K562 (cell line): ENCODE data around the gene ZFYVE28.

Source experiments
- EWSR1 ChIP-seq: fragments of 450-650 bp; IDR thresholded peaks from 2 replicates; pipeline ENCODE4 v1.6.1; 2018; ENCODE audit warnings: borderline replicate concordance, mild to moderate bottlenecking, low read depth, moderate library complexity; ENCODE audit not compliant: partially characterized antibody
- KLF13 ChIP-seq: fragments of 450-650 bp; IDR thresholded peaks from 2 replicates; pipeline ENCODE4 v1.6.1; 2016; ENCODE audit warnings: missing genetic modification characterization, low read depth, mild to moderate bottlenecking, missing compliant biosample characterization, moderate library complexity, borderline replicate concordance
- MAFG ChIP-seq: fragments of 450-650 bp; conservative IDR thresholded peaks from 2 replicates; pipeline ENCODE4 v1.6.1; 2016; ENCODE audit warnings: missing genetic modification characterization, missing compliant biosample characterization
- MXI1 ChIP-seq: IDR thresholded peaks from 2 replicates; pipeline ENCODE4 v1.6.1; 2011; ENCODE audit warnings: low read depth, mild to moderate bottlenecking, improper control_type of control experiment, low read length
- NCOR1 ChIP-seq: fragments of 450-650 bp; IDR thresholded peaks from 2 replicates; pipeline ENCODE4 v1.6.1; 2016; ENCODE audit warnings: mild to moderate bottlenecking, moderate library complexity
- STAG1 ChIP-seq: sonication (generic); formaldehyde crosslinking; IDR thresholded peaks from 2 replicates; pipeline ENCODE4 v1.5.0; 2020; ENCODE audit warnings: missing genetic modification reagents, borderline replicate concordance
- TEAD1 ChIP-seq, 2 experiments: fragments of 450-650 bp in 1 of 2; sonication (generic) in 1 of 2; formaldehyde crosslinking; IDR thresholded peaks; 2 replicates each; pipeline versions ENCODE4 v1.4.0 to v1.8.0; 2020 to 2022; ENCODE audit warnings: mild to moderate bottlenecking in 2 of 2, missing genetic modification reagents in 1 of 2
- TF ChIP-seq, protein P1 (sequence below), 3 experiments: IDR thresholded peaks in 2 of 3; conservative IDR thresholded peaks in 1 of 3; 2 replicates each; pipeline ENCODE4 v1.5.1; 2011 to 2012; ENCODE audit warnings: low read length in 3 of 3, mild to moderate bottlenecking in 3 of 3, control low read depth in 2 of 3, improper control_type of control experiment in 1 of 3, inconsistent platforms in 1 of 3, low read depth in 1 of 3, mixed read lengths in 1 of 3, moderate library complexity in 1 of 3; ENCODE audit not compliant: insufficient read depth in 2 of 3
- TF ChIP-seq, protein P2 (sequence below): IDR thresholded peaks from 2 replicates; pipeline ENCODE4 v1.6.1; 2016; ENCODE audit warnings: missing genetic modification characterization, missing compliant biosample characterization

DNA sequence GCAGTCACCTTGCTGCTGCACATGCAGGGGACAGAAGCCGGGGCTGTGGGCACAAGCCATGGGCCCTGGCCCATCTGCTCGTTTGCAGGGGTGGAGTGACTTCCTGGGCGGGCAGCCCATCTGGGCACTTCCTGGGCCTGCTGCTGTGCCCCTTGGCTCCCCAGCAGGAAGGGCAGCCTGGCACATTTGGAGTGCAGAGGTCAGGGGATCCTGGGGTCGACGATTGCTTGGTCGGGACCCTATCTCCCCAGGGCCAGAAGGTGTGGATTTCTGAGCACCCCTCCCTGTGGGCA is 145.7 kb downstream of the ZFYVE28 start:
- TF ChIP-seq MXI1 (no peak), EWSR1 (no peak), MAFG (tag) (no peak), NCOR1 (no peak), TEAD1 (CRISPR knock-in tag; IDR thresholded peaks at IDR 0.05) (no peak), STAG1 (CRISPR knock-in tag) (no peak), KLF13 (tag) (no peak)
- TF ChIP-seq, protein P1, sequence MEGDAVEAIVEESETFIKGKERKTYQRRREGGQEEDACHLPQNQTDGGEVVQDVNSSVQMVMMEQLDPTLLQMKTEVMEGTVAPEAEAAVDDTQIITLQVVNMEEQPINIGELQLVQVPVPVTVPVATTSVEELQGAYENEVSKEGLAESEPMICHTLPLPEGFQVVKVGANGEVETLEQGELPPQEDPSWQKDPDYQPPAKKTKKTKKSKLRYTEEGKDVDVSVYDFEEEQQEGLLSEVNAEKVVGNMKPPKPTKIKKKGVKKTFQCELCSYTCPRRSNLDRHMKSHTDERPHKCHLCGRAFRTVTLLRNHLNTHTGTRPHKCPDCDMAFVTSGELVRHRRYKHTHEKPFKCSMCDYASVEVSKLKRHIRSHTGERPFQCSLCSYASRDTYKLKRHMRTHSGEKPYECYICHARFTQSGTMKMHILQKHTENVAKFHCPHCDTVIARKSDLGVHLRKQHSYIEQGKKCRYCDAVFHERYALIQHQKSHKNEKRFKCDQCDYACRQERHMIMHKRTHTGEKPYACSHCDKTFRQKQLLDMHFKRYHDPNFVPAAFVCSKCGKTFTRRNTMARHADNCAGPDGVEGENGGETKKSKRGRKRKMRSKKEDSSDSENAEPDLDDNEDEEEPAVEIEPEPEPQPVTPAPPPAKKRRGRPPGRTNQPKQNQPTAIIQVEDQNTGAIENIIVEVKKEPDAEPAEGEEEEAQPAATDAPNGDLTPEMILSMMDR (IDR thresholded peaks at IDR 0.05 in 2 of 3, conservative IDR thresholded peaks at IDR 0.05 in 1 of 3; ENCODE audit: insufficient read depth in 2 of 3, low read depth in 1 of 3, low read length in 3 of 3) = no peak
- TF ChIP-seq, protein P2, sequence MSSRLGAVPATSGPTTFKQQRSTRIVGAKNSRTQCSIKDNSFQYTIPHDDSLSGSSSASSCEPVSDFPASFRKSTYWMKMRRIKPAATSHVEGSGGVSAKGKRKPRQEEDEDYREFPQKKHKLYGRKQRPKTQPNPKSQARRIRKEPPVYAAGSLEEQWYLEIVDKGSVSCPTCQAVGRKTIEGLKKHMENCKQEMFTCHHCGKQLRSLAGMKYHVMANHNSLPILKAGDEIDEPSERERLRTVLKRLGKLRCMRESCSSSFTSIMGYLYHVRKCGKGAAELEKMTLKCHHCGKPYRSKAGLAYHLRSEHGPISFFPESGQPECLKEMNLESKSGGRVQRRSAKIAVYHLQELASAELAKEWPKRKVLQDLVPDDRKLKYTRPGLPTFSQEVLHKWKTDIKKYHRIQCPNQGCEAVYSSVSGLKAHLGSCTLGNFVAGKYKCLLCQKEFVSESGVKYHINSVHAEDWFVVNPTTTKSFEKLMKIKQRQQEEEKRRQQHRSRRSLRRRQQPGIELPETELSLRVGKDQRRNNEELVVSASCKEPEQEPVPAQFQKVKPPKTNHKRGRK (tag) = no peak
